Keratinocyte (primary cell): Measurements from ENCODE around the gene NES.

Experiments
- EZH2 ChIP-seq: IDR thresholded peaks from one replicate; pipeline ENCODE4 v1.6.1; 2012; ENCODE audit warnings: inconsistent platforms, mild to moderate bottlenecking, low read length, moderate library complexity
- TF ChIP-seq, protein P1 (sequence below), 3 experiments: IDR thresholded peaks in 1 of 3; conservative IDR thresholded peaks in 1 of 3; optimal IDR thresholded peaks in 1 of 3; 2 replicates in 2 of 3; 3 replicates in 1 of 3; pipeline versions ENCODE3 to v1.5.1; 2011; ENCODE audit warnings: low read length in 3 of 3, mild to moderate bottlenecking in 3 of 3, moderate library complexity in 2 of 3, control low read depth in 1 of 3, inconsistent platforms in 1 of 3; ENCODE audit not compliant: insufficient read depth in 2 of 3; ENCODE audit errors: extremely low read depth in 1 of 3

DNA sequence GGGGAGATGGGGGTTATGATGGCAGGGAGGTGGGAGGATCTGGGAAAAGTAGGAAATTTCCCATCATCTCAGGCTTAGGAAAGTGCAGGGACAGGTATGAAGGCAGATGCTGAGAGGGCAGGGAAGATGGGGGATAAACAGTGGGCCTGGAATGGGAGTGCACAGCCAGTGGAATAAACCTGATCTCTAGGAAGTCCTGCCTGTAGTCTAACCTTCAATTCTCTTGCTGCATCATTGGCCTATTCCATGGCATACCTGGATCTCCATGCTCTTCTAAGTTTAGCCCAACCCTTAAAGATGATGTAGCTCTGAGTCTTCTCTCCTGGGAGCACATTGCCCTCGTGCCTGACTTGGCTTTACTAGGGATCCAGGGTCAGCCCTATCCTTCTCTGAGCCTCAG lies 32.6 kb downstream of the NES start:
- TF ChIP-seq, protein P1, sequence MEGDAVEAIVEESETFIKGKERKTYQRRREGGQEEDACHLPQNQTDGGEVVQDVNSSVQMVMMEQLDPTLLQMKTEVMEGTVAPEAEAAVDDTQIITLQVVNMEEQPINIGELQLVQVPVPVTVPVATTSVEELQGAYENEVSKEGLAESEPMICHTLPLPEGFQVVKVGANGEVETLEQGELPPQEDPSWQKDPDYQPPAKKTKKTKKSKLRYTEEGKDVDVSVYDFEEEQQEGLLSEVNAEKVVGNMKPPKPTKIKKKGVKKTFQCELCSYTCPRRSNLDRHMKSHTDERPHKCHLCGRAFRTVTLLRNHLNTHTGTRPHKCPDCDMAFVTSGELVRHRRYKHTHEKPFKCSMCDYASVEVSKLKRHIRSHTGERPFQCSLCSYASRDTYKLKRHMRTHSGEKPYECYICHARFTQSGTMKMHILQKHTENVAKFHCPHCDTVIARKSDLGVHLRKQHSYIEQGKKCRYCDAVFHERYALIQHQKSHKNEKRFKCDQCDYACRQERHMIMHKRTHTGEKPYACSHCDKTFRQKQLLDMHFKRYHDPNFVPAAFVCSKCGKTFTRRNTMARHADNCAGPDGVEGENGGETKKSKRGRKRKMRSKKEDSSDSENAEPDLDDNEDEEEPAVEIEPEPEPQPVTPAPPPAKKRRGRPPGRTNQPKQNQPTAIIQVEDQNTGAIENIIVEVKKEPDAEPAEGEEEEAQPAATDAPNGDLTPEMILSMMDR (optimal IDR thresholded peaks at IDR 0.05 in 1 of 3, IDR thresholded peaks at IDR 0.05 in 1 of 3, conservative IDR thresholded peaks at IDR 0.05 in 1 of 3; ENCODE audit: extremely low read depth in 1 of 3, insufficient read depth in 2 of 3, low read length in 3 of 3) = no peak
- TF ChIP-seq EZH2 = peak; percentile 43
